GM12878 (cell line): ENCODE data around the gene CCDC106. TPM values are rescaled to one million over a fixed set of nuclear protein-coding genes. Genes with fewer than 3 reads are reported as not detected.

ENCODE experiments used
- ATAC-seq: fragments of 200-7000 bp; cut with Tn5 transposase; 3 replicates; pipeline ENCODE4 v1.9.1; 2020; ENCODE audit warnings: mild to moderate bottlenecking, moderate library complexity
- BruUV-seq: library from RNA; stranded (reverse); fragments of 400-500 nt; replicated peaks from 2 replicates; lab custom pipeline; 2021; lab: Mats Ljungman, UMichigan
- CTCF ChIA-PET: fragments of 300-600 bp; sonication (Branson Sonifier 250); formaldehyde crosslinking; extraction: SDS; loops from one replicate; lab custom pipeline; 2021; ENCODE audit warnings: inconsistent platforms; lab: Yijun Ruan, JAX
- POLR2A ChIA-PET: fragments of 350-600 bp; formaldehyde crosslinking; extraction: SDS; loops from one replicate; lab custom pipeline; 2021; ENCODE audit warnings: inconsistent platforms; lab: Charles Lee
- RAD21 ChIA-PET: fragments of 300-600 bp; sonication (Branson Sonifier 250); formaldehyde crosslinking; loops from one replicate; lab custom pipeline; 2023; ENCODE audit warnings: antibody characterized with exemption; ENCODE audit not compliant: unreplicated experiment; lab: Charles Lee
- SMC1A ChIA-PET: fragments of 300-600 bp; sonication (Branson Sonifier 250); formaldehyde crosslinking; loops from one replicate; lab custom pipeline; 2023; ENCODE audit not compliant: unreplicated experiment, uncharacterized antibody; lab: Charles Lee
- DNase-seq: peaks from one replicate; pipeline ENCODE4 v3.0.0-alpha.2; 2011; ENCODE audit warnings: low read depth, low spot score
- FAIRE-seq: peaks from 3 replicates; lab custom pipeline; 2011; peaks lifted over from hg19 to GRCh38; lab: Jason Lieb, UNC
- H2AFZ ChIP-seq: 2 replicates; pipeline ENCODE4 v1.6.0; 2011; ENCODE audit warnings: low read depth, low read length, control low read depth; ENCODE audit not compliant: control insufficient read depth
- H3K27ac ChIP-seq: 2 replicates; pipeline ENCODE4 v1.5.1; 2011; ENCODE audit warnings: control low read depth; ENCODE audit not compliant: control insufficient read depth, insufficient read depth
- H3K27me3 ChIP-seq, 2 experiments: replicated peaks in 1 of 2; 2 replicates each; pipeline versions ENCODE4 v1.6.0 to v1.6.1; 2011; ENCODE audit warnings: low read length in 1 of 2; ENCODE audit not compliant: control insufficient read depth in 2 of 2, insufficient read depth in 2 of 2
- H3K36me3 ChIP-seq, 2 experiments: 2 replicates each; pipeline ENCODE4 v1.5.1; 2011; ENCODE audit warnings: low read length in 1 of 2; ENCODE audit not compliant: control insufficient read depth in 2 of 2, insufficient read depth in 2 of 2
- H3K4me1 ChIP-seq: 2 replicates; pipeline ENCODE4 v1.6.1; 2011; ENCODE audit warnings: mild to moderate bottlenecking, low read length, moderate library complexity, mixed read lengths; ENCODE audit not compliant: control insufficient read depth, insufficient read depth
- H3K4me2 ChIP-seq: 2 replicates; pipeline ENCODE4 v1.6.0; 2011; ENCODE audit warnings: control low read depth; ENCODE audit not compliant: control insufficient read depth, insufficient read depth
- H3K4me3 ChIP-seq: fragments of 200-600 bp; sonication (generic); 2 replicates; pipeline ENCODE4 v1.5.1; 2016
- H3K79me2 ChIP-seq: 2 replicates; pipeline ENCODE4 v1.6.0; 2011; ENCODE audit warnings: low read length; ENCODE audit not compliant: control insufficient read depth, insufficient read depth
- H3K9ac ChIP-seq: 2 replicates; pipeline ENCODE4 v1.8.0; 2011; ENCODE audit warnings: low read length, control low read depth, mixed read lengths; ENCODE audit not compliant: control insufficient read depth, insufficient read depth
- H3K9me3 ChIP-seq: replicated peaks from 3 replicates; pipeline ENCODE4 v1.5.1; 2011; ENCODE audit warnings: mild to moderate bottlenecking, low read length; ENCODE audit not compliant: control insufficient read depth, insufficient read depth
- H4K20me1 ChIP-seq: 2 replicates; pipeline ENCODE4 v1.6.0; 2011; ENCODE audit not compliant: control insufficient read depth, insufficient read depth
- CEBPZ ChIP-seq: fragments of 150-350 bp; IDR thresholded peaks from 2 replicates; pipeline ENCODE4 v1.6.1; 2016; ENCODE audit warnings: low read depth, low read length
- CTCF ChIP-seq, 3 experiments: IDR thresholded peaks in 2 of 3; conservative IDR thresholded peaks in 1 of 3; 2 replicates each; pipeline ENCODE4 v1.5.1; 2011; ENCODE audit warnings: low read depth in 3 of 3, low read length in 3 of 3, mild to moderate bottlenecking in 3 of 3, control low read depth in 2 of 3, moderate library complexity in 2 of 3, inconsistent platforms in 1 of 3, mixed read lengths in 1 of 3; ENCODE audit not compliant: control insufficient read depth in 2 of 3, insufficient read depth in 1 of 3; ENCODE audit errors: extremely low read depth in 1 of 3
- EED ChIP-seq: sonication (generic); IDR thresholded peaks from 2 replicates; pipeline ENCODE4 v1.6.1; 2016; ENCODE audit warnings: antibody characterized with exemption, low read depth
- ESRRA ChIP-seq: IDR thresholded peaks from 2 replicates; pipeline ENCODE4 v1.6.1; 2012; ENCODE audit warnings: mild to moderate bottlenecking, low read length, improper control_type of control experiment
- FOXK2 ChIP-seq: fragments of 450-650 bp; IDR thresholded peaks from 2 replicates; pipeline ENCODE4 v1.6.1; 2017; ENCODE audit warnings: mild to moderate bottlenecking, moderate library complexity
- FOXM1 ChIP-seq: IDR thresholded peaks from 2 replicates; pipeline ENCODE4 v1.6.1; 2012; ENCODE audit warnings: low read depth, mild to moderate bottlenecking, inconsistent platforms, low read length, moderate library complexity
- GATAD2B ChIP-seq: fragments of 450-650 bp; conservative IDR thresholded peaks from 2 replicates; pipeline ENCODE4 v1.6.1; 2017; ENCODE audit warnings: low read depth, mild to moderate bottlenecking, moderate library complexity
- KAT2A ChIP-seq: conservative IDR thresholded peaks from 2 replicates; pipeline ENCODE4 v1.6.1; 2011; ENCODE audit warnings: low read depth, low read length; ENCODE audit not compliant: control insufficient read depth
- KDM1A ChIP-seq: fragments of 200-600 bp; sonication (generic); IDR thresholded peaks from 2 replicates; pipeline ENCODE4 v1.6.1; 2016; ENCODE audit warnings: borderline replicate concordance
- PKNOX1 ChIP-seq: fragments of 450-650 bp; IDR thresholded peaks from 2 replicates; pipeline ENCODE4 v1.6.1; 2016; ENCODE audit warnings: mild to moderate bottlenecking
- ZNF622 ChIP-seq: fragments of 450-650 bp; IDR thresholded peaks from 2 replicates; pipeline ENCODE4 v1.6.1; 2017; ENCODE audit warnings: mild to moderate bottlenecking, inconsistent platforms
- ZSCAN29 ChIP-seq: fragments of 450-650 bp; IDR thresholded peaks from 2 replicates; pipeline ENCODE4 v1.6.1; 2017; ENCODE audit warnings: mild to moderate bottlenecking, moderate library complexity
- WGBS: methylation state at CpG from one replicate; pipeline ENCODE4 v1.1.6; 2016; ENCODE audit warnings: low lambda C conversion rate; ENCODE audit not compliant: insufficient replicate concordance, insufficient coverage; ENCODE audit errors: missing lambda C conversion rate; 5-methylcytosine and 5-hydroxymethylcytosine counted together
- in situ Hi-C: fragments of 300-500 bp; cut with MboI; formaldehyde crosslinking; loops from 9 replicates; pipeline ENCODE4 v1.14.3; 2018; ENCODE audit warnings: mixed read lengths
- intact Hi-C: fragments of 100-400 bp; cut with micrococcal nuclease; formaldehyde crosslinking; loops from one replicate; pipeline ENCODE4 v1.14.2; 2022; ENCODE audit not compliant: unreplicated experiment
- polyA plus RNA-seq, 11 experiments: library from polyadenylated mRNA; depleted of rRNA in 4 of 11; unstranded in 6 of 11; stranded (reverse) in 5 of 11; fragments of >200 nt; fragmentation: Nextera tagmentation in 4 of 11; fragmentation: Illumina TruSeq in 1 of 11; extraction: Ambion mirVana in 4 of 11; extraction: Trizol in 1 of 11; gene quantifications; 1 replicate in 1 of 11; 2 replicates in 10 of 11; pipeline versions ENCODE4 v1.2.1 to v1.2.3, GENCODE V29; 2011 to 2016; ENCODE audit warnings: inconsistent platforms in 2 of 11, missing spikeins in 2 of 11, low read depth in 1 of 11
- total RNA-seq, 4 experiments: library from RNA; depleted of rRNA in 3 of 4; stranded (reverse); fragments of >200 nt in 3 of 4; fragmentation: Illumina TruSeq in 1 of 4; extraction: Trizol in 1 of 4; gene quantifications; 2 replicates each; pipeline versions ENCODE4 v1.2.1 to v1.2.3, GENCODE V29; 2013 to 2021
- TF ChIP-seq, protein P1 (sequence below): IDR thresholded peaks from 2 replicates; pipeline ENCODE4 v1.6.1; 2012; ENCODE audit warnings: low read length, inconsistent platforms

Gene CCDC106
- total and polyA plus RNA-seq, 10 of the 15 experiments (the other 5 are each of a cell fraction or from before 2014, with no cell fraction given): 0.04 to 35.9 (median 19.8) TPM

DNA sequence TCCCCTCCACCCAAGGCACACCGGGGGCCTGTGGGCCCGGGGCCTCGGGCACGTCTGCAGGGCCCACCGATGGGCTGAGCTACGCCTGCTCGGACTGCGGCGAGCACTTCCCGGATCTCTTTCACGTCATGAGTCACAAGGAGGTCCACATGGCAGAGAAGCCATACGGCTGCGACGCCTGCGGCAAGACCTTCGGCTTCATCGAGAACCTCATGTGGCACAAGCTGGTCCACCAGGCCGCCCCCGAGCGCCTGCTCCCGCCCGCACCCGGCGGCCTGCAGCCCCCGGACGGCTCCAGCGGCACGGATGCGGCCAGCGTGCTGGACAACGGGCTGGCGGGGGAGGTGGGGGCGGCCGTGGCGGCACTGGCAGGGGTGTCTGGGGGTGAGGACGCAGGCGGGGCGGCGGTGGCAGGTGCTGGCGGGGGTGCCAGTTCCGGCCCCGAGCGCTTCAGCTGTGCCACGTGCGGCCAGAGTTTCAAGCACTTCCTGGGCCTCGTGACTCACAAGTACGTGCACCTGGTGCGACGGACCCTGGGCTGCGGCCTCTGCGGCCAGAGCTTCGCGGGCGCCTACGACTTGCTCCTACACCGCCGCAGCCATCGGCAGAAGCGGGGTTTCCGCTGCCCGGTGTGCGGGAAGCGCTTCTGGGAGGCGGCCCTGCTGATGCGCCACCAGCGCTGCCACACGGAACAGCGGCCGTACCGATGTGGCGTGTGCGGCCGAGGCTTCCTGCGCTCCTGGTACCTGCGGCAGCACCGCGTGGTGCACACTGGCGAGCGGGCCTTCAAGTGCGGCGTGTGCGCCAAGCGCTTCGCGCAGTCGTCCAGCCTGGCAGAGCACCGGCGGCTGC lies 32.2 kb upstream of the CCDC106 start (continued):
- TF ChIP-seq GATAD2B: no peak

GRCh38 chr19:55616395-55616875 lies 31.6 kb upstream of the CCDC106 start:
- no peak overlapping the region for H2AFZ ChIP-seq
- H3K79me2 ChIP-seq: peaks cover 3% of the 10 kb centered on the region; the same call in 1 of the 2 replicates
- RAD21 ChIA-PET: no interaction called here
- H4K20me1 ChIP-seq: peaks cover 3% of the 10 kb centered on the region; the same call in 1 of the 2 replicates
- POLR2A ChIA-PET: interaction anchor here (1.5 kb wide), 1 partner anchor 17 kb away, joined by 4 read pairs; the partner anchor contains the start of gene FIZ1
- no peak overlapping the region for H3K27ac ChIP-seq
- FAIRE-seq (no peak), ATAC-seq (no peak), DNase-seq (no peak)
- in situ Hi-C loops (no loop called here), intact Hi-C loops (no loop called here)
- H3K4me1 ChIP-seq: peaks cover 4% of the 10 kb centered on the region
- SMC1A ChIA-PET: no interaction called here
- H3K36me3 ChIP-seq: peaks cover 3 to 12% of the 10 kb centered on the region in 2 experiments; a peak in 3 of 4 replicates
- BruUV-seq: no TSS peak
- no peak overlapping the region for H3K4me2 ChIP-seq
- no peak overlapping the region for H3K9ac ChIP-seq
- H3K4me3 ChIP-seq: no peak overlapping the region
- no peaks in the 10 kb centered on the region; the same call in 1 of the 3 replicates for H3K9me3 ChIP-seq
- no peaks in the 10 kb centered on the region for H3K27me3 ChIP-seq
- CTCF ChIA-PET: no interaction called here
- WGBS: 99% methylated on average over 15 of the region's 38 CpGs
- TF ChIP-seq ZNF622: no peak
- no peak for TF ChIP-seq CTCF (IDR thresholded peaks at IDR 0.05 in 2 of 3, conservative IDR thresholded peaks at IDR 0.05 in 1 of 3; ENCODE audit: control insufficient read depth in 2 of 3, extremely low read depth in 1 of 3, insufficient read depth in 1 of 3, low read depth in 3 of 3, low read length in 3 of 3)
- no peak for TF ChIP-seq PKNOX1
- no peak for TF ChIP-seq EED
- TF ChIP-seq, protein P1, sequence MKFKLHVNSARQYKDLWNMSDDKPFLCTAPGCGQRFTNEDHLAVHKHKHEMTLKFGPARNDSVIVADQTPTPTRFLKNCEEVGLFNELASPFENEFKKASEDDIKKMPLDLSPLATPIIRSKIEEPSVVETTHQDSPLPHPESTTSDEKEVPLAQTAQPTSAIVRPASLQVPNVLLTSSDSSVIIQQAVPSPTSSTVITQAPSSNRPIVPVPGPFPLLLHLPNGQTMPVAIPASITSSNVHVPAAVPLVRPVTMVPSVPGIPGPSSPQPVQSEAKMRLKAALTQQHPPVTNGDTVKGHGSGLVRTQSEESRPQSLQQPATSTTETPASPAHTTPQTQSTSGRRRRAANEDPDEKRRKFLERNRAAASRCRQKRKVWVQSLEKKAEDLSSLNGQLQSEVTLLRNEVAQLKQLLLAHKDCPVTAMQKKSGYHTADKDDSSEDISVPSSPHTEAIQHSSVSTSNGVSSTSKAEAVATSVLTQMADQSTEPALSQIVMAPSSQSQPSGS: no peak
- no peak for TF ChIP-seq KAT2A
- no peak for TF ChIP-seq ESRRA
- TF ChIP-seq ZSCAN29: no peak
- no peak for TF ChIP-seq CEBPZ
- no peak for TF ChIP-seq FOXK2
- no peak for TF ChIP-seq KDM1A
- no peak for TF ChIP-seq FOXM1
